Common myeloid progenitor, CD34-positive (primary cell): ENCODE results near the gene RAP1A.

Source experiments
- CTCF ChIA-PET: fragments of 350-600 bp; sonication (Branson Sonifier 250); formaldehyde crosslinking; loops from one replicate; lab custom pipeline; 2021; ENCODE audit warnings: antibody characterized with exemption; lab: Charles Lee
- POLR2A ChIA-PET: fragments of 350-600 bp; sonication (Branson Sonifier 250); formaldehyde crosslinking; loops from one replicate; lab custom pipeline; 2021; ENCODE audit warnings: antibody characterized with exemption; lab: Charles Lee
- DNase-seq, 3 donors: peaks; one replicate each; pipeline versions ENCODE4 v3.0.0 to v3.0.0-alpha.2; 2013
- H3K27ac ChIP-seq, 2 experiments: 1 replicate in 1 of 2; 2 replicates in 1 of 2; pipeline ENCODE4 v1.7.0; 2013; ENCODE audit warnings: inconsistent platforms in 2 of 2, low read length in 2 of 2, mild to moderate bottlenecking in 2 of 2, low read depth in 1 of 2, moderate library complexity in 1 of 2; ENCODE audit not compliant: severe bottlenecking in 2 of 2, insufficient read depth in 1 of 2, poor library complexity in 1 of 2
- H3K27me3 ChIP-seq, 5 experiments: replicated peaks in 2 of 5; 1 replicate in 3 of 5; 2 replicates in 2 of 5; pipeline versions ENCODE4 v1.6.1 to v1.7.0; 2013; ENCODE audit warnings: low read length in 4 of 5, mild to moderate bottlenecking in 2 of 5, moderate library complexity in 2 of 5, inconsistent platforms in 1 of 5; ENCODE audit not compliant: insufficient read depth in 5 of 5, control insufficient read depth in 4 of 5
- H3K36me3 ChIP-seq, 4 experiments: 1 replicate in 2 of 4; 2 replicates in 2 of 4; pipeline versions ENCODE4 v1.6.1 to v1.7.0; 2013; ENCODE audit warnings: low read length in 3 of 4, control low read depth in 1 of 4, mild to moderate bottlenecking in 1 of 4; ENCODE audit not compliant: control insufficient read depth in 4 of 4, insufficient read depth in 4 of 4
- H3K4me1 ChIP-seq, 4 experiments: 1 replicate in 3 of 4; 2 replicates in 1 of 4; pipeline versions ENCODE4 v1.6.1 to v1.7.1; 2013; ENCODE audit warnings: low read length in 3 of 4, mild to moderate bottlenecking in 3 of 4, control low read depth in 1 of 4, inconsistent platforms in 1 of 4, moderate library complexity in 1 of 4; ENCODE audit not compliant: control insufficient read depth in 4 of 4, insufficient read depth in 4 of 4; ENCODE audit errors: control extremely low read depth in 1 of 4
- H3K4me3 ChIP-seq, 7 experiments: 1 replicate in 4 of 7; 2 replicates in 3 of 7; pipeline versions ENCODE4 v1.5.1 to v1.7.0; 2013; ENCODE audit warnings: mild to moderate bottlenecking in 7 of 7, low read length in 6 of 7, moderate library complexity in 6 of 7, inconsistent platforms in 2 of 7, low read depth in 2 of 7, control low read depth in 1 of 7; ENCODE audit not compliant: insufficient read depth in 4 of 7, control insufficient read depth in 1 of 7; ENCODE audit errors: extremely low read depth in 1 of 7
- H3K9me3 ChIP-seq, 5 experiments: 1 replicate in 4 of 5; 2 replicates in 1 of 5; pipeline versions ENCODE4 v1.6.1 to v1.7.1; 2013; ENCODE audit warnings: low read length in 4 of 5, mild to moderate bottlenecking in 2 of 5, inconsistent platforms in 1 of 5, low read depth in 1 of 5, moderate library complexity in 1 of 5; ENCODE audit not compliant: control insufficient read depth in 4 of 5, insufficient read depth in 2 of 5; ENCODE audit errors: control extremely low read depth in 1 of 5
- WGBS: methylation state at CpG from one replicate; pipeline ENCODE4 v1.1.5; 2013; ENCODE audit not compliant: insufficient coverage; 5-methylcytosine and 5-hydroxymethylcytosine counted together

The RAP1A gene

DNA sequence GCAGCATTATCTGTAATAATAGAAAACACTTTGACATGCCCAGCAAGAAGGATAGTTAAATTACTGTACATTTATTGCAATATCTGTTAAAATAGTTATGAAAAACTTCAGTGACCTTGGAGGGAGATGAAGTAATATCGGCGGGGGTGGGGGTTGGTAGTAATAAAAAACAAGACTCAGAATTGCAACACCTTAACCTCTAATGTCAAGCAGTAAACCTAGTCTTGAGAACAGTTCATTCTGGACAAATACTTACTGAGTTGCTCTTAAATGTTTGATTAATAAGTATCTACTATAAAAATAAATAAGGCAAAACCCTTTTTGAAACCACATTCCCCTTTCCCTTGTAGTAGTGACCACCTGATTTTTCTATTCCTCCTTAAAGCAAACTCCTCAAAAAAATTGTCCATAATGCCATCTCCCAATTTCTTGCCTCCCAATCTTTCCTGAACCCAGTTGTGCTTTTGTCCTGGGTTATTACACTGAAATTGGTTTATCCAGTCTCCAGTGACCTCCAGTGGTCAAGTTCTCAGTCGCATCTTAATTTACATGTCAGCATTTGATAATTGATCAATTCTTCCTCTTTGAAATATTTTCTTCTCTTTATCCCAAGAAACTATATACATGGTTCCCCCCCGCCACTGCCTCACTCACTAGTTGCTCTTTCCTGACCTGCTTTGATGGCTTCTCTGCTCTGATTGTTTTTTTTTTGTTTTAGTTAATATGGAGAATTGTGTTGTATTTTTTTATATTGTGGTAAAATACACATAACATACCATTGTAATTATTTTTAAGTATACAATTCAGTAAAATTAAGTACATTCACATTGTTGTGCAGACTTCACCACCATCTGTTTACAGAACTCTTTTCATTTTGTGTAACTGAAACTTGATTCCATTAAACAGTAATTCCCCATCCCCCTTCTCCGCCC, 36.8 kb downstream of the RAP1A start:
- peaks cover 16 to 49% (median 31%) of the 10 kb centered on the region in 4 experiments for H3K4me1 ChIP-seq
- H3K4me3 ChIP-seq = no peak overlapping the region
- H3K27me3 ChIP-seq = no peaks in the 10 kb centered on the region
- WGBS = no CpG with 5 or more reads among the region's 5 CpGs
- H3K36me3 ChIP-seq = no peaks in the 10 kb centered on the region
- ChIA-PET CTCF (interaction anchor here (1.0 to 1.8 kb wide), 2 partner anchors 139 to 148 kb away, joined by 5 to 16 read pairs; no protein-coding TSS in a partner anchor), POLR2A (no interaction called here)
- H3K9me3 ChIP-seq = no peaks in the 10 kb centered on the region
- peak; percentile 52 to 60 (median 53) for DNase-seq
- no peak overlapping the region for H3K27ac ChIP-seq

DNA sequence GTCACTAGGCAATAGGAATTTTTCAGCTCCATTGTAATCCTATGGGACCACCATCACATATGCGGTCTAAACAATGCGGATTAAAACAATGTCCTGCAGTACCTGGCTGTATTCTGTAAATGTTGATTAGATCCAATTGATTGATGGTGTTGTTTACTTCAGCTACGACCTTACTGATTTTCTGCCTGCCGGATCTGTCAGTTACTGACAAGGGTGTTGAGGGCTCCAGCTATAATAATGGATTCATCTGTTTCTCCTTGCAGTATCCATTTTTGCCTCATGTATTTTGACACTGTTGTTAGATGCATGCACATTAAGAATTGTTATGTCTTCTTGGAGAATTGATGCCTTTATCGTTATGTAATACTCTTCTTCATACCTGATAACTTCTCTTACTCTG, 39.0 kb downstream of the RAP1A start:
- no peak for DNase-seq
- Histone ChIP-seq H3K9me3 (no peaks in the 10 kb centered on the region), H3K27me3 (no peaks in the 10 kb centered on the region), H3K4me3 (no peak overlapping the region), H3K27ac (no peak overlapping the region), H3K4me1 (peaks cover 19 to 47% (median 30%) of the 10 kb centered on the region in 4 experiments), H3K36me3 (peaks cover 0 to 2% (median 0%) of the 10 kb centered on the region in 4 experiments)
- POLR2A ChIA-PET = interaction anchor here (0.8 to 0.9 kb wide), 2 partner anchors 11 to 39 kb away, joined by 3 to 4 read pairs; partner anchors contain the start of gene RAP1A
- 88% methylated on average over 3 of the region's 5 CpGs for WGBS
- CTCF ChIA-PET = interaction anchor here (0.7 to 1.6 kb wide), 14 partner anchors 9 to 208 kb away, joined by 3 to 13 read pairs (median 4); no protein-coding TSS in a partner anchor

DNA sequence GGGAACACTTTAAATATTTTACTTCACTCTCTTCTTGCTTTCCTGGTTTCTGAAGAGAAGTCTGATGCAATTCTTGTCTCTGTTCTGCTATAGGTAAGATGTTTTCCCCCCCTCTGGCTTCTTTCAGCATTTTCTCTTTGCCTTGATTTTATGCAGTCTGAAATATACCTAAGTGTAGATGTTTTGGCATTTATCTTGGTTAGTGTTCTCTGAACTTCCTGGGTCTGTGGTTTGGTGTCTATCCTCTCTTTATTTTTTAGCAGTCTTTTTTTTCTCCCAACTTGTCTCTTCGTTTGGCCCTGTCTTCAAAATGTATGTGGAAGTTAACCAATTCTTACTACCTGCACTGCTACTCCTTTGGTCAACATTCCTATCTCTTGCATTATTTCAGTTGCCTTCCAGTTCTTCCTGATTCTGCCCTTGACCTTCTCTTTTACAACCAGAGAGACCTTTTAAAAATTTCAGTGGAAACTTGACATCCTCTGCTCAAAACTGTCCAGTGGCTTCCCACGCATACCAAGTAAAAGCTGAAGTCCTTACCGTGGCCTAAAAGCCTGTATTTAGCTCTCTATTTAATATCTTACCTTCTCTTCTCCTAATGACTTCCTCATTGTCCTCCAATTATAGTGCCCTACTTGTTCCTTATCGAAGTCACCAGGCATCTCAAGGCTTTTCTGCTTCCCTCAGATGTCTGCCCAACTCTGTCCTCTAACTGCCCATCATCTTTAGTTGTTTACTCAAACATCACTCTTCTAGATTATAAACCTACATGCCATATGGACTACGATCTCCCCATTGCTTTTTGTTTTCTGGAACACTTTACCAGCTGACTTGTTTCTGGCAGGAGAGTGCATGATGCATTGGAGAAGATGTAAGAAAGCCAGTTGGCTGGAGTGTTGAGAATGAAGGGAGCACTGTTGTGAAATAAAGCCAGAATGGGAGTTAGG, 40.9 kb downstream of the RAP1A start:
- ChIA-PET POLR2A (interaction anchor here (0.5 to 1.9 kb wide), 4 partner anchors 88 to 189 kb away, joined by 3 to 7 read pairs (median 4); no protein-coding TSS in a partner anchor), CTCF (interaction anchor here (1.2 to 3.8 kb wide), 4 partner anchors 11 to 152 kb away, joined by 3 to 22 read pairs (median 5); no protein-coding TSS in a partner anchor)
- no peaks in the 10 kb centered on the region for H3K27me3 ChIP-seq
- peaks cover 20 to 42% (median 30%) of the 10 kb centered on the region in 4 experiments for H3K4me1 ChIP-seq
- H3K36me3 ChIP-seq = peaks cover 0 to 2% (median 0%) of the 10 kb centered on the region in 4 experiments
- DNase-seq = peak; percentile 61 to 93 (median 86)
- 2% methylated on average over 3 of the region's 5 CpGs for WGBS
- peak overlapping the region; percentile 18 to 75 for H3K27ac ChIP-seq
- no peaks in the 10 kb centered on the region for H3K9me3 ChIP-seq
- peak overlapping the region in 3 of 7 experiments; percentile 29 to 50 (median 36) for H3K4me3 ChIP-seq

DNA sequence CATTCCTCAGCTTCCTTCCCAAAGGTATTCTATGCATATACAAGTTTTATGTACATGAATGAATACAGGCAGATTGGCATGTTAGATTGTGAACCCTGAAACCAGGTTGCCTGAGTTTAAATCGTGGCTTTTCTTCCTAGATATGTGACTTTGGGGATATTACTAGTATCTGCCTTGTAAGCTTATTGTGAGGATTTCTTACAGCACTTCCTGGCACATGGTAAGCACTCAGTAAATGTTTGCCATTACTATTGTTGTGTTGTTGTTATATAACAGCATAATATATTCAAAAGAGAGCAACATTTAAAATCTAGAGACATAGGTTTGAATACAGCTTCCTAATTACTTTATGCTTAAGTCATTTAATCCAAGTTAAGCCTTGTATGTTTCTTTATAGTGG, 45.1 kb downstream of the RAP1A start:
- H3K4me3 ChIP-seq = no peak overlapping the region
- H3K27me3 ChIP-seq = no peaks in the 10 kb centered on the region
- peaks cover 20 to 40% (median 25%) of the 10 kb centered on the region in 4 experiments for H3K4me1 ChIP-seq
- no peak for DNase-seq
- ChIA-PET CTCF (interaction anchor here (0.9 to 3.9 kb wide), 8 partner anchors 8 to 190 kb away, joined by 3 to 18 read pairs (median 4); partner anchors contain the start of gene DDX20), POLR2A (no interaction called here)
- no peaks in the 10 kb centered on the region for H3K9me3 ChIP-seq
- no CpG with 5 or more reads among the region's 1 CpG for WGBS
- peaks cover 2 to 9% (median 2%) of the 10 kb centered on the region in 4 experiments for H3K36me3 ChIP-seq
- H3K27ac ChIP-seq = peak overlapping the region in 1 of 2 experiments; percentile 7

DNA sequence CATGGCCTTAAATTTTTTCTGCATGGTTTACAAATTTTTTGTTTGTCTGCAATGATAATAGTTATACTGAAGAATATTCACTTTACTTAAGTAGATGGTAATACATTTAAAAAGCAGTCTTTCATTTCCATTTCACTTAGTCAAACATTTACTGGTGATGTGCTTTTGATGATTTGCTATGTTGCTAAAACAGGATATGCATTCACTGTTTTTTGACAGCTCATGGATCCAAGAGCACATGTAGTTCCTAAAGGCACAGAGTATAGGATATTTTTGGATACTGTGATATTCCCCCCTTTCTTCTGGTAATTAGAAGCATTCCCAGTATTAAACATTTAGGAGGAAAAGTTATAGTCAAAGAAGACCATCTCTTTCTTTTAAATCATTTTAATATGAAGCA, 45.9 kb downstream of the RAP1A start:
- ChIA-PET POLR2A (no interaction called here), CTCF (interaction anchor here (1.2 to 3.9 kb wide), 4 partner anchors 27 to 157 kb away, joined by 3 to 18 read pairs (median 5); partner anchors contain the start of gene DDX20)
- Histone ChIP-seq H3K36me3 (peaks cover 2 to 9% (median 2%) of the 10 kb centered on the region in 4 experiments), H3K4me3 (no peak overlapping the region), H3K27me3 (no peaks in the 10 kb centered on the region), H3K27ac (no peak overlapping the region), H3K4me1 (peaks cover 14 to 33% (median 18%) of the 10 kb centered on the region in 4 experiments), H3K9me3 (no peaks in the 10 kb centered on the region)
- DNase-seq = no peak

DNA sequence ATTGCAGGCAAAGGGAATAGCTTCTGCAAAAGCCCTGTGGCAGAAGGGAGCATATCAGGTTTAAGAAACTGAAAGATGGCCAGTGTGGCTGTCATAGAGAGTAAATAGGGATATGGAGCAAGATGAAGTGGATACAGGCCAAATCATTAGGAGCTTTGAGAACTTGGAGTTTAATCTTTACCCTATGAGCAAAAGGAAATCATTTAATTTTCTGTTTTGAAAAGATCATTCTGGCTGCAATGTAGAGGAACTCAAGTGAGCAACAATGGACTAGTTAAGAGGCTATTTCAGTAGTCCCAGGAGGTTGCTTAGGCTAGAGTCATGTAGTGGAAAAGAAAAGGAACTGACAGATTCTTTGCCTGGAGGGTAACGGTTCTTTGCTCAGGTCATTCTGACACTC, 47.2 kb downstream of the RAP1A start:
- CTCF ChIA-PET = interaction anchor here (3.9 kb wide), 1 partner anchor 158 kb away, joined by 18 read pairs; no protein-coding TSS in a partner anchor
- Histone ChIP-seq H3K4me3 (no peak overlapping the region), H3K9me3 (no peaks in the 10 kb centered on the region), H3K4me1 (peaks cover 12 to 27% (median 17%) of the 10 kb centered on the region in 4 experiments), H3K27ac (no peak overlapping the region), H3K27me3 (no peaks in the 10 kb centered on the region), H3K36me3 (peaks cover 2 to 9% (median 2%) of the 10 kb centered on the region in 4 experiments)
- WGBS = no CpG with 5 or more reads among the region's 1 CpG
- no peak for DNase-seq
- POLR2A ChIA-PET = no interaction called here
